IMR-90 (cell line): Measurements from ENCODE around the gene BCAS2. TPM values are rescaled to one million over a fixed set of nuclear protein-coding genes. Genes with fewer than 3 reads are reported as not detected.

Source experiments
- ATAC-seq: fragments of 200-7000 bp; cut with Tn5 transposase; 2 replicates; pipeline ENCODE4 v1.9.1; 2020; ENCODE audit warnings: low read depth, mild to moderate bottlenecking, moderate library complexity
- Bru-seq: library from RNA; stranded (reverse); fragments of 400-500 nt; gene quantifications from one replicate; lab custom pipeline; 2021; lab: Mats Ljungman, UMichigan
- BruChase-seq, 2 experiments: library from RNA; stranded (reverse); fragments of 400-500 nt; gene quantifications; one replicate each; lab custom pipeline; 2021; lab: Mats Ljungman, UMichigan
- BruUV-seq: library from RNA; stranded (reverse); fragments of 400-500 nt; replicated peaks from 2 replicates; lab custom pipeline; 2021; lab: Mats Ljungman, UMichigan
- CTCF ChIA-PET: fragments of 300-600 bp; formaldehyde crosslinking; extraction: SDS; loops from one replicate; lab custom pipeline; 2021; ENCODE audit warnings: antibody characterized with exemption; lab: Yijun Ruan, JAX
- POLR2A ChIA-PET: fragments of 300-600 bp; sonication (Branson Sonifier 250); formaldehyde crosslinking; loops from one replicate; lab custom pipeline; 2022; ENCODE audit warnings: antibody characterized with exemption; ENCODE audit not compliant: unreplicated experiment; lab: Charles Lee
- DNase-seq: peaks from one replicate; pipeline ENCODE4 v3.0.0; 2013
- H2AFZ ChIP-seq: replicated peaks from 2 replicates; pipeline ENCODE3; 2013; ENCODE audit warnings: low read length, mild to moderate bottlenecking; ENCODE audit not compliant: poor library complexity
- H2AK5ac ChIP-seq: 2 replicates; pipeline ENCODE4 v1.6.1; 2013; ENCODE audit warnings: low read depth, low read length, inconsistent platforms
- H2AK9ac ChIP-seq: replicated peaks from 2 replicates; pipeline ENCODE3; 2013; ENCODE audit warnings: mild to moderate bottlenecking, low read depth, low read length, moderate library complexity; ENCODE audit not compliant: poor library complexity
- H2BK120ac ChIP-seq: 2 replicates; pipeline ENCODE4 v1.6.1; 2013; ENCODE audit warnings: low read depth, low read length, inconsistent platforms
- H2BK15ac ChIP-seq: 3 replicates; pipeline ENCODE4 v1.6.1; 2013; ENCODE audit warnings: low read depth, low read length, inconsistent platforms
- H2BK20ac ChIP-seq: 2 replicates; pipeline ENCODE4 v1.6.1; 2013; ENCODE audit warnings: low read depth, mild to moderate bottlenecking, inconsistent platforms, low read length, moderate library complexity
- H2BK5ac ChIP-seq: 2 replicates; pipeline ENCODE4 v1.6.1; 2013; ENCODE audit warnings: mild to moderate bottlenecking, low read depth, low read length, inconsistent platforms; ENCODE audit not compliant: poor library complexity, severe bottlenecking
- H3K14ac ChIP-seq: replicated peaks from 2 replicates; pipeline ENCODE4 v1.6.1; 2013; ENCODE audit warnings: low read depth, low read length, inconsistent platforms
- H3K18ac ChIP-seq: 2 replicates; pipeline ENCODE4 v1.6.1; 2013; ENCODE audit warnings: low read depth, low read length, control low read depth
- H3K23ac ChIP-seq: 2 replicates; pipeline ENCODE4 v1.6.1; 2013; ENCODE audit warnings: low read depth, low read length, inconsistent platforms
- H3K27ac ChIP-seq: 2 replicates; pipeline ENCODE4 v1.5.1; 2013; ENCODE audit warnings: mild to moderate bottlenecking, control low read depth, low read length; ENCODE audit not compliant: insufficient read depth
- H3K27me3 ChIP-seq: 2 replicates; pipeline ENCODE4 v1.6.1; 2013; ENCODE audit warnings: low read length; ENCODE audit not compliant: control insufficient read depth, insufficient read depth
- H3K36me3 ChIP-seq: 2 replicates; pipeline ENCODE4 v1.6.1; 2013; ENCODE audit warnings: low read length, mixed read lengths; ENCODE audit not compliant: control insufficient read depth, insufficient read depth
- H3K4ac ChIP-seq: 2 replicates; pipeline ENCODE4 v1.6.1; 2013; ENCODE audit warnings: low read depth, low read length, inconsistent platforms
- H3K4me1 ChIP-seq: 2 replicates; pipeline ENCODE4 v1.6.1; 2013; ENCODE audit warnings: low read length, mixed read lengths; ENCODE audit not compliant: control insufficient read depth, insufficient read depth
- H3K4me2 ChIP-seq: 2 replicates; pipeline ENCODE4 v1.6.1; 2013; ENCODE audit warnings: low read depth, mild to moderate bottlenecking, control low read depth, low read length, moderate library complexity
- H3K4me3 ChIP-seq: 2 replicates; pipeline ENCODE4 v1.5.1; 2013; ENCODE audit warnings: low read depth, mild to moderate bottlenecking, control low read depth, low read length, moderate library complexity; ENCODE audit not compliant: insufficient read depth
- H3K56ac ChIP-seq: 2 replicates; pipeline ENCODE4 v1.6.1; 2013; ENCODE audit warnings: low read length, inconsistent platforms; ENCODE audit not compliant: insufficient read depth; ENCODE audit errors: extremely low read depth
- H3K79me1 ChIP-seq, 2 experiments: 2 replicates each; pipeline ENCODE4 v1.6.1; 2013; ENCODE audit warnings: low read length in 2 of 2, inconsistent platforms in 1 of 2, low read depth in 1 of 2
- H3K9ac ChIP-seq: 2 replicates; pipeline ENCODE4 v1.6.1; 2013; ENCODE audit warnings: low read depth, low read length, control low read depth
- H3K9me1 ChIP-seq: 2 replicates; pipeline ENCODE4 v1.6.1; 2013; ENCODE audit warnings: low read length, inconsistent platforms; ENCODE audit not compliant: insufficient read depth
- H3K9me3 ChIP-seq: 2 replicates; pipeline ENCODE4 v1.6.1; 2013; ENCODE audit warnings: low read length; ENCODE audit not compliant: control insufficient read depth, insufficient read depth
- H4K20me1 ChIP-seq: 2 replicates; pipeline ENCODE4 v1.6.1; 2013; ENCODE audit warnings: low read length, inconsistent platforms; ENCODE audit not compliant: insufficient read depth
- H4K5ac ChIP-seq: 2 replicates; pipeline ENCODE4 v1.6.1; 2013; ENCODE audit warnings: mild to moderate bottlenecking, low read depth, low read length, control low read depth
- H4K8ac ChIP-seq, 2 experiments: 2 replicates each; pipeline ENCODE4 v1.6.1; 2013; ENCODE audit warnings: low read depth in 2 of 2, low read length in 2 of 2, control low read depth in 1 of 2, inconsistent platforms in 1 of 2
- H4K91ac ChIP-seq: 2 replicates; pipeline ENCODE4 v1.6.1; 2013; ENCODE audit warnings: low read depth, low read length, inconsistent platforms; ENCODE audit not compliant: insufficient read depth
- BHLHE40 ChIP-seq: fragments of 150-350 bp; IDR thresholded peaks from 2 replicates; pipeline ENCODE4 v1.6.1; 2016; ENCODE audit warnings: mild to moderate bottlenecking, low read depth, low read length
- CEBPB ChIP-seq: IDR thresholded peaks from 2 replicates; pipeline ENCODE4 v1.6.1; 2012; ENCODE audit warnings: low read depth, low read length, improper control_type of control experiment
- FOS ChIP-seq: fragments of 150-350 bp; IDR thresholded peaks from 2 replicates; pipeline ENCODE4 v1.6.1; 2016; ENCODE audit warnings: low read depth, low read length
- MAFK ChIP-seq: IDR thresholded peaks from 2 replicates; pipeline ENCODE4 v1.6.1; 2012; ENCODE audit warnings: low read depth, low read length, improper control_type of control experiment
- MAZ ChIP-seq: IDR thresholded peaks from 2 replicates; pipeline ENCODE4 v1.6.1; 2012; ENCODE audit warnings: low read depth, mild to moderate bottlenecking, low read length, improper control_type of control experiment, moderate library complexity, borderline replicate concordance
- MXI1 ChIP-seq: IDR thresholded peaks from 2 replicates; pipeline ENCODE4 v1.6.1; 2012; ENCODE audit warnings: low read depth, mild to moderate bottlenecking, low read length, moderate library complexity, borderline replicate concordance
- NFE2L2 ChIP-seq: fragments of 150-350 bp; IDR thresholded peaks from 2 replicates; pipeline ENCODE4 v1.6.1; 2016; ENCODE audit warnings: low read depth, mild to moderate bottlenecking, low read length
- POLR2A ChIP-seq: IDR thresholded peaks from 2 replicates; pipeline ENCODE4 v1.6.1; 2012; ENCODE audit warnings: mild to moderate bottlenecking, low read depth, low read length
- USF2 ChIP-seq: fragments of 150-350 bp; IDR thresholded peaks from 2 replicates; pipeline ENCODE4 v1.6.1; 2017; ENCODE audit warnings: mild to moderate bottlenecking, antibody characterized with exemption, low read length, low read depth
- WGBS, 2 experiments: methylation state at CpG; one replicate each; pipeline versions ENCODE4 v1.1.5 to v1.1.7; 2013; ENCODE audit warnings: missing lambda C conversion rate in 2 of 2; ENCODE audit not compliant: insufficient read length in 1 of 2; ENCODE audit errors: extremely low coverage in 2 of 2; 5-methylcytosine and 5-hydroxymethylcytosine counted together
- dilution Hi-C: fragments of 300-500 bp; cut with HindIII; formaldehyde crosslinking; loops from one replicate; pipeline ENCODE4 v1.14.3; 2018; ENCODE audit warnings: low sequenced_read_pairs; ENCODE audit not compliant: unreplicated experiment
- in situ Hi-C: fragments of 300-500 bp; cut with MboI; formaldehyde crosslinking; loops from 3 replicates; pipeline ENCODE4 v1.14.3; 2019; ENCODE audit warnings: low sequenced_read_pairs, inconsistent platforms, mixed read lengths
- intact Hi-C: fragments of 100-400 bp; cut with micrococcal nuclease; formaldehyde crosslinking; loops from 2 replicates; pipeline ENCODE4 v1.10.0; 2022
- long read RNA-seq: library from polyadenylated mRNA; unstranded; transcript quantifications from one replicate; pipeline ENCODE4 v2.0.0, GENCODE V29; 2021; ENCODE audit not compliant: unreplicated experiment
- polyA plus RNA-seq, 3 experiments: library from polyadenylated mRNA; depleted of rRNA; stranded (reverse); fragments of >200 nt; gene quantifications; 2 replicates each; pipeline ENCODE4 v1.2.3, GENCODE V29; 2012; ENCODE audit warnings: low replicate concordance in 1 of 3
- total RNA-seq: library from RNA; depleted of rRNA; stranded (reverse); fragments of >200 nt; gene quantifications from 2 replicates; pipeline ENCODE4 v1.2.3, GENCODE V29; 2012; rRNA removed
- TF ChIP-seq, protein P1 (sequence below): conservative IDR thresholded peaks from 2 replicates; pipeline ENCODE4 v1.5.1; 2012; ENCODE audit warnings: mild to moderate bottlenecking, low read depth, low read length, improper control_type of control experiment

The BCAS2 gene
- total RNA-seq (15.4 and 39.4 TPM in 2 replicates), polyA plus RNA-seq (2012; rRNA removed) (20.2 and 23.1 TPM in 2 replicates), Bru-seq, nascent RNA (percentile 66 among the genes with signal in this experiment), BruChase-seq, experiment 1, labeled RNA remaining after a 6-hour chase (percentile 62 among the genes with signal in this experiment), BruChase-seq, experiment 2, labeled RNA remaining after a 2-hour chase (percentile 59 among the genes with signal in this experiment)
- 3.1 and 6.4 TPM in 2 replicates for polyA plus RNA-seq (2012; cell fraction: cytosol; rRNA removed)
- 0.85 and 4.2 TPM in 2 replicates for polyA plus RNA-seq (2012; cell fraction: nucleus; rRNA removed; ENCODE audit: low replicate concordance)
- long read RNA-seq, transcript BCAS2-201 (7 exons, 1,299 nt): major isoform, 19 of 25 reads
- long read RNA-seq, partial matches to known transcripts: 1 of 25 reads
- long read RNA-seq, other reads (novel, unspliced or antisense): 3 of 25 reads

DNA sequence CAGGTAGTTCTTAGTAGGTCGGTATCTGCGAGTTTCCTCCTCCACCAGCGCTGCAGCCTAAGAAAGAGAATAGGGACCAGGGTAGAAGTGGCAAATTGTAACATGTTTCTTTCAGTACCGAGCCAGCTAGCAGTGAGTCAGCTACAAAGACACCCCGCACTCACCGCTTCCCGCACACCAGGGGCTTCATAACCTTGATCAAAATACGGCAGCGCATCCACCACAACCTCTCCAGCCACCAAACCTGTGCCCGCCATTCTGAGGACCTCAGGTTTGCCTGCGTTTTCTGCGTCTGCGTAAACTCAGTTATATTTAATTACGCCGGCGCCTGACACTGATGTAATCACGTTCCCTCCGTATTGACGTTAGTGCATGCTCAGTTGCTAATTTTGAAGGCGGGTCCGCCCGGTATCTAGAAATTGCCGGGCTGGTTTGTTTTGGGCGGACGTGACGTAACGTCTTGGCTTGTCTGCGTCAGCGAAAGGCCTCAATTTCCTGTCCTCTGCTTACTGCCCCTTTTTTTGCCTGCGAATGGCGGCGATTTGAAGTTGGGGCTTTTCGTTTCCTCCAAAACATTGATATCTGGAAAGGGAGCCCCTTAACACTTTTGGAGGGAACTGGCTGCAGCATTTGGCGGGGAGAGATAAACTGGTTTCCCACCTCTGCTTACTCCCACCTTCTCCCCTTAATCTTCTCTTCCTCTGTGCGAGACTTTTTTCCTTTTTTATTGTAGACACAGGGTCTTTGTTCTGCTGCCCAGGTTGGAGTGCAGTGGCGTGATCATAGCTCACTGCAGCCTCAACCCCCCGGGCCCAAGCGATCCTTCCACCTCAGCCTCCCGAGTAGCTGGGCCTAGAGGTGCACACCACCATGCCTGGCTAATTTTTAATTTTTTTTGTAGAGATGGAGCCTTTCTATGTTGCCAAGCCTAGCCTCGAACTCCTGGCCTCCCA lies at the start of gene BCAS2:
Gene BCAS2 (minus strand): TSS at position 281 of the 953 bp plus-strand sequence. CDS start 24 bp downstream, at position 257.
- 0% methylated on average over 15 of the region's 40 CpGs; no CpG with 5 or more reads in 1 of the 2 experiments for whole genome bisulfite sequencing, 2 experiments
- TSS peak; percentile 87 for BruUV-seq
- CTCF ChIA-PET: interaction anchor here (0.6 kb wide), 1 partner anchor 8 kb away, joined by 3 read pairs; no protein-coding TSS in a partner anchor
- TF ChIP-seq CEBPB: peak; percentile 70
- TF ChIP-seq, protein P1, sequence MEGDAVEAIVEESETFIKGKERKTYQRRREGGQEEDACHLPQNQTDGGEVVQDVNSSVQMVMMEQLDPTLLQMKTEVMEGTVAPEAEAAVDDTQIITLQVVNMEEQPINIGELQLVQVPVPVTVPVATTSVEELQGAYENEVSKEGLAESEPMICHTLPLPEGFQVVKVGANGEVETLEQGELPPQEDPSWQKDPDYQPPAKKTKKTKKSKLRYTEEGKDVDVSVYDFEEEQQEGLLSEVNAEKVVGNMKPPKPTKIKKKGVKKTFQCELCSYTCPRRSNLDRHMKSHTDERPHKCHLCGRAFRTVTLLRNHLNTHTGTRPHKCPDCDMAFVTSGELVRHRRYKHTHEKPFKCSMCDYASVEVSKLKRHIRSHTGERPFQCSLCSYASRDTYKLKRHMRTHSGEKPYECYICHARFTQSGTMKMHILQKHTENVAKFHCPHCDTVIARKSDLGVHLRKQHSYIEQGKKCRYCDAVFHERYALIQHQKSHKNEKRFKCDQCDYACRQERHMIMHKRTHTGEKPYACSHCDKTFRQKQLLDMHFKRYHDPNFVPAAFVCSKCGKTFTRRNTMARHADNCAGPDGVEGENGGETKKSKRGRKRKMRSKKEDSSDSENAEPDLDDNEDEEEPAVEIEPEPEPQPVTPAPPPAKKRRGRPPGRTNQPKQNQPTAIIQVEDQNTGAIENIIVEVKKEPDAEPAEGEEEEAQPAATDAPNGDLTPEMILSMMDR: no peak
- TF ChIP-seq NFE2L2: no peak
- no peak; the same call in 1 of the 2 replicates for TF ChIP-seq USF2
- TF ChIP-seq MAFK: peak; percentile 70
- TF ChIP-seq FOS: no peak
- TF ChIP-seq BHLHE40: peak; percentile 62; the same call in 1 of the 2 replicates
- peak; percentile 83 for TF ChIP-seq POLR2A
- TF ChIP-seq MAZ: no peak
- TF ChIP-seq MXI1: peak; percentile 81

More for the DNA sequence above, at the start of gene BCAS2:
- H3K14ac ChIP-seq: peak within 1 kb of the TSS; percentile 96
- peak within 1 kb of the TSS; percentile 95 for H3K4me2 ChIP-seq
- peak within 1 kb of the TSS; percentile 75 for H3K4me3 ChIP-seq
- peak within 1 kb of the TSS; percentile 58; the same call in 1 of the 2 replicates for H2AK5ac ChIP-seq
- no peak within 1 kb of the TSS; the same call in none of the 2 replicates for H2BK20ac ChIP-seq
- H3K4me1 ChIP-seq: no peaks in the 10 kb centered on the region; the same call in 1 of the 2 replicates
- H3K4ac ChIP-seq: peak within 1 kb of the TSS; percentile 92
- peak within 1 kb of the TSS; percentile 79 for H2AK9ac ChIP-seq
- peak within 1 kb of the TSS; percentile 55 for H3K18ac ChIP-seq
- peak within 1 kb of the TSS; percentile 96 to 99 for H4K8ac ChIP-seq
- in situ Hi-C loops: no loop called here
- H3K79me1 ChIP-seq: peaks cover 11 to 22% of the 10 kb centered on the region in 2 experiments
- H3K23ac ChIP-seq: peak within 1 kb of the TSS; percentile 86; the same call in 1 of the 2 replicates
- peak within 1 kb of the TSS; percentile 99 for H4K5ac ChIP-seq
- ATAC-seq (peak; percentile 99), DNase-seq (peak; percentile 99)
- peak within 1 kb of the TSS; percentile 80 for H3K27ac ChIP-seq
- peaks cover 4% of the 10 kb centered on the region for H3K36me3 ChIP-seq
- dilution Hi-C loops: no loop called here
- H4K20me1 ChIP-seq: no peaks in the 10 kb centered on the region
- intact Hi-C loops: loop anchor here (2.0 to 5.0 kb wide), 3 partner anchors 89 to 604 kb away; partner anchors contain the start of genes DENND2C, NRAS and OLFML3
- H3K9me1 ChIP-seq: 0 out of 2 replicates have a peak, but pooled peaks cover 3% of the 10 kb centered on the region
- no peaks in the 10 kb centered on the region for H3K27me3 ChIP-seq
- no peaks in the 10 kb centered on the region for H3K9me3 ChIP-seq
- H2BK15ac ChIP-seq: no peak within 1 kb of the TSS
- H2AFZ ChIP-seq: peak within 1 kb of the TSS; percentile 96
- H2BK5ac ChIP-seq: peak within 1 kb of the TSS; percentile 76
- peak within 1 kb of the TSS; percentile 88 for H3K9ac ChIP-seq
- POLR2A ChIA-PET: no interaction called here
- peak within 1 kb of the TSS; percentile 69 for H4K91ac ChIP-seq
- H2BK120ac ChIP-seq: peak within 1 kb of the TSS; percentile 26; the same call in 1 of the 2 replicates
- H3K56ac ChIP-seq: peak within 1 kb of the TSS; percentile 78
